Ishikawa (cell line): Measurements from ENCODE around the gene PGA4.

Source experiments
- CEBPB ChIP-seq: IDR thresholded peaks from 2 replicates; pipeline ENCODE4 v1.6.1; 2012
- CREB1 ChIP-seq: IDR thresholded peaks from 2 replicates; pipeline ENCODE4 v1.6.1; 2012; ENCODE audit warnings: low read depth
- EGR1 ChIP-seq: IDR thresholded peaks from 2 replicates; pipeline ENCODE4 v1.6.1; 2012
- EP300 ChIP-seq: IDR thresholded peaks from 2 replicates; pipeline ENCODE4 v1.6.1; 2012; ENCODE audit warnings: borderline replicate concordance
- FOXM1 ChIP-seq: IDR thresholded peaks from 2 replicates; pipeline ENCODE4 v1.6.1; 2012; ENCODE audit warnings: low read depth, borderline replicate concordance
- MAX ChIP-seq: IDR thresholded peaks from 2 replicates; pipeline ENCODE4 v1.6.1; 2012
- NFIC ChIP-seq: IDR thresholded peaks from 2 replicates; pipeline ENCODE4 v1.6.1; 2012
- RAD21 ChIP-seq: IDR thresholded peaks from 2 replicates; pipeline ENCODE4 v1.6.1; 2012; ENCODE audit warnings: low read depth
- REST ChIP-seq: IDR thresholded peaks from 2 replicates; pipeline ENCODE4 v1.6.1; 2012; ENCODE audit warnings: low read depth, mild to moderate bottlenecking
- TAF1 ChIP-seq: IDR thresholded peaks from 2 replicates; pipeline ENCODE4 v1.6.1; 2012; ENCODE audit warnings: low read depth, mild to moderate bottlenecking
- TCF12 ChIP-seq: IDR thresholded peaks from 2 replicates; pipeline ENCODE4 v1.6.1; 2012; ENCODE audit warnings: low read depth
- TEAD4 ChIP-seq: IDR thresholded peaks from 2 replicates; pipeline ENCODE4 v1.6.1; 2012
- USF1 ChIP-seq: IDR thresholded peaks from 2 replicates; pipeline ENCODE4 v1.6.1; 2012
- YY1 ChIP-seq: IDR thresholded peaks from 2 replicates; pipeline ENCODE4 v1.6.1; 2012; ENCODE audit warnings: low read depth
- ZBTB7A ChIP-seq: IDR thresholded peaks from 2 replicates; pipeline ENCODE4 v1.6.1; 2012; ENCODE audit warnings: low read depth

The PGA4 gene

GRCh38 chr11:61176446-61176845 lies 45.7 kb upstream of the PGA4 start:
- no peak for TF ChIP-seq EP300

GRCh38 chr11:61181489-61181888 lies 40.7 kb upstream of the PGA4 start:
- TF ChIP-seq TEAD4 (no peak), RAD21 (no peak), FOXM1 (no peak), MAX (no peak), ZBTB7A (no peak), EGR1 (no peak), EP300 (no peak), NFIC (no peak), REST (no peak), CREB1 (no peak), CEBPB (no peak), TCF12 (no peak), YY1 (no peak), USF1 (no peak), TAF1 (no peak)

- TF ChIP-seq MAX (no peak), RAD21 (no peak), CREB1 (no peak), CEBPB (no peak), EGR1 (no peak), TAF1 (no peak), USF1 (no peak), YY1 (no peak), EP300 (no peak), ZBTB7A (no peak), FOXM1 (no peak), REST (no peak), TEAD4 (no peak), TCF12 (no peak)
These were observed 38.5 kb upstream of the PGA4 start for GRCh38 chr11:61183645-61184044.

GRCh38 chr11:61186504-61186903 lies 35.6 kb upstream of the PGA4 start:
- TF ChIP-seq CREB1: no peak
- TF ChIP-seq USF1: 0 out of 2 replicates have a peak, but pooled peaks have one; percentile 15

- TF ChIP-seq ZBTB7A (0 out of 2 replicates have a peak, but pooled peaks have one; percentile 49), EP300 (no peak), RAD21 (peak; percentile 96), MAX (peak; percentile 33; the same call in 1 of the 2 replicates)
These were observed 34.5 kb upstream of the PGA4 start for GRCh38 chr11:61187505-61188130.

GRCh38 chr11:61189933-61190332 lies 32.2 kb upstream of the PGA4 start:
- no peak for TF ChIP-seq YY1
- no peak for TF ChIP-seq CEBPB
- TF ChIP-seq MAX: no peak
- TF ChIP-seq NFIC: no peak
- TF ChIP-seq EGR1: no peak
- TF ChIP-seq TAF1: no peak
- TF ChIP-seq USF1: no peak
- TF ChIP-seq TCF12: no peak
- no peak for TF ChIP-seq FOXM1
- no peak for TF ChIP-seq TEAD4
- TF ChIP-seq RAD21: no peak
- no peak for TF ChIP-seq ZBTB7A
- TF ChIP-seq REST: no peak
